PC-3 (cell line): ENCODE data around the gene POLR2H. TPM values are rescaled to one million over a fixed set of nuclear protein-coding genes. Genes with fewer than 3 reads are reported as not detected.

Experiments
- ATAC-seq: fragments of 200-7000 bp; cut with Tn5 transposase; 2 replicates; pipeline ENCODE4 v1.9.1; 2020; ENCODE audit warnings: mild to moderate bottlenecking, moderate library complexity
- BruUV-seq: library from RNA; stranded (reverse); fragments of 400-500 nt; replicated peaks from 2 replicates; lab custom pipeline; 2021; lab: Mats Ljungman, UMichigan
- CTCF ChIA-PET: fragments of 300-600 bp; sonication (Branson Sonifier 250); formaldehyde crosslinking; loops from one replicate; lab custom pipeline; 2022; ENCODE audit warnings: antibody characterized with exemption; lab: Charles Lee
- POLR2A ChIA-PET: fragments of 300-600 bp; sonication (Branson Sonifier 250); formaldehyde crosslinking; loops from one replicate; lab custom pipeline; 2022; ENCODE audit warnings: antibody characterized with exemption; ENCODE audit not compliant: unreplicated experiment; lab: Charles Lee
- DNase-seq: peaks from one replicate; pipeline ENCODE4 v3.0.0-alpha.2; 2015
- H2AFZ ChIP-seq: fragments of 300-600 bp; sonication (generic); 2 replicates; pipeline ENCODE4 v1.6.0; 2016; ENCODE audit warnings: antibody characterized with exemption, low read length
- H3F3A ChIP-seq: fragments of 300-600 bp; sonication (generic); one replicate; pipeline ENCODE4 v1.6.0; 2017; ENCODE audit warnings: antibody characterized with exemption, low read length, control low read depth, mild to moderate bottlenecking; ENCODE audit not compliant: unreplicated experiment
- H3K27ac ChIP-seq: fragments of 300-600 bp; sonication (generic); 2 replicates; pipeline ENCODE4 v1.5.1; 2016; ENCODE audit warnings: mild to moderate bottlenecking, low read length
- H3K27me3 ChIP-seq: fragments of 300-600 bp; sonication (generic); 2 replicates; pipeline ENCODE4 v1.6.1; 2016; ENCODE audit warnings: low read length, mixed read lengths
- H3K36me3 ChIP-seq: fragments of 300-600 bp; sonication (generic); 2 replicates; pipeline ENCODE4 v1.6.1; 2016; ENCODE audit warnings: low read depth, mixed run types, low read length, mixed read lengths
- H3K4me1 ChIP-seq: fragments of 300-600 bp; sonication (generic); 2 replicates; pipeline ENCODE4 v1.5.1; 2016; ENCODE audit warnings: low read length; ENCODE audit not compliant: insufficient read depth
- H3K4me2 ChIP-seq: fragments of 300-600 bp; sonication (generic); 2 replicates; pipeline ENCODE4 v1.6.0; 2016; ENCODE audit warnings: low read length
- H3K4me3 ChIP-seq: fragments of 300-600 bp; sonication (generic); 2 replicates; pipeline ENCODE4 v1.5.1; 2016; ENCODE audit warnings: mild to moderate bottlenecking, low read length, mixed read lengths
- H3K79me2 ChIP-seq: fragments of 300-600 bp; sonication (generic); 2 replicates; pipeline ENCODE4 v1.6.1; 2017; ENCODE audit warnings: low read length, mixed read lengths
- H3K9ac ChIP-seq: fragments of 300-600 bp; sonication (generic); 2 replicates; pipeline ENCODE4 v1.6.0; 2016; ENCODE audit warnings: mild to moderate bottlenecking, low read length
- H3K9me2 ChIP-seq: fragments of 300-600 bp; sonication (generic); replicated peaks from 2 replicates; pipeline ENCODE4 v1.6.1; 2016; ENCODE audit warnings: mixed run types, low read length, mixed read lengths
- H3K9me3 ChIP-seq: fragments of 300-600 bp; sonication (generic); 2 replicates; pipeline ENCODE4 v1.6.1; 2016; ENCODE audit warnings: low read length, mixed read lengths
- H4K20me1 ChIP-seq: fragments of 300-600 bp; sonication (generic); 2 replicates; pipeline ENCODE4 v1.6.1; 2016; ENCODE audit warnings: low read length, mixed read lengths
- CTCF ChIP-seq: fragments of 300-600 bp; sonication (generic); conservative IDR thresholded peaks from 2 replicates; pipeline ENCODE4 v1.5.1; 2017; ENCODE audit warnings: antibody characterized with exemption, low read depth, mild to moderate bottlenecking, low read length
- EZH2 ChIP-seq: fragments of 300-600 bp; sonication (generic); IDR thresholded peaks from one replicate; pipeline ENCODE4 v1.6.1; 2017; ENCODE audit warnings: antibody characterized with exemption, mild to moderate bottlenecking, low read length; ENCODE audit not compliant: unreplicated experiment
- EZH2phosphoT487 ChIP-seq: fragments of 300-600 bp; sonication (generic); IDR thresholded peaks from 2 replicates; pipeline ENCODE4 v1.6.1; 2018; ENCODE audit warnings: mild to moderate bottlenecking, antibody characterized with exemption, low read length, borderline replicate concordance
- intact Hi-C: fragments of 100-400 bp; cut with micrococcal nuclease; formaldehyde crosslinking; loops from 2 replicates; pipeline ENCODE4 v1.9.0; 2023
- total RNA-seq: library from RNA; depleted of rRNA; stranded (reverse); fragments of >200 nt; gene quantifications from 2 replicates; pipeline ENCODE4 v1.2.3, GENCODE V29; 2014

The POLR2H gene
- total RNA-seq, 1 experiment from 2014 or later = 193 TPM

DNA sequence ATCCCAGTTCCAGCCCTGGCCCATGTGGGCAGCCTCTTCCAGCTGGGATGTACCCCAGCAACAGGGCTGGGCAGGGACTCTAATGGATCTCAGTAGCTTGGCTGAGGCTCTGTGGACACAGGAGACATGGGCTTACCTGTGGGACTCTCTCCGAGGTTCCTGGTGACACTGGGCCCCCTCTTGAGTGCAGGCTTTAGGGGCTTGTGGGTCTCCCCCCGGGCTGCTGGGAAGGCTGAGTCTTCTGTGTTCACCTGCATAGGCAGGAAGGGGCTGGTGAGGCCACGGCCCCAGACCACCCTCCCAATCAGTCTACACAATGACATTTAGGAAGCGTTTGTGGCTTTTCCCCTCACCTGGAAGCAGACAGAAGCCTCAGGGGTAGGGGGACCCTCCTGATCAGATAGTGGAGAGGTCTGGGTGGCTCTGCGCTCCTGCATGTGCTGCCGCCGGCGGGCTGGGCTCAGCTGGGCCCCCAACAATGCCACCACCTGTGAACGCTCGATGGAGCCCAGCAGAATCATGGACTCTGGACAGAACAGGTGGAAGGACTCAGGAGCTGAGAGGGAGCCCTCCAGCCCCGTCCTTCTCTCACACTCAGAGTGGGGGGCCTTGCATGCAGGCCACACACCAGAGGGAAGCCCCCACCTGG is 8.5 kb upstream of the POLR2H start:
- Histone ChIP-seq H3K9me2 (no peaks in the 10 kb centered on the region), H3K79me2 (no peaks in the 10 kb centered on the region), H4K20me1 (no peaks in the 10 kb centered on the region), H3K27me3 (no peaks in the 10 kb centered on the region), H3K4me2 (no peak overlapping the region), H2AFZ (no peak overlapping the region), H3F3A (no peaks in the 10 kb centered on the region), H3K27ac (no peak overlapping the region), H3K9ac (no peak overlapping the region), H3K9me3 (no peaks in the 10 kb centered on the region), H3K4me1 (no peaks in the 10 kb centered on the region), H3K36me3 (peaks cover 9% of the 10 kb centered on the region; the same call in 1 of the 2 replicates), H3K4me3 (no peak overlapping the region)
- DNase-seq (no peak), ATAC-seq (no peak)
- BruUV-seq = no TSS peak
- intact Hi-C loops = no loop called here
- no peak for TF ChIP-seq CTCF
- no peak for TF ChIP-seq EZH2phosphoT487
- TF ChIP-seq EZH2 = no peak
- ChIA-PET CTCF (interaction anchor here (0.5 kb wide), 1 partner anchor 33 kb away, joined by 4 read pairs; no protein-coding TSS in a partner anchor), POLR2A (interaction anchor here (0.6 kb wide), 1 partner anchor 54 kb away, joined by 3 read pairs; no protein-coding TSS in a partner anchor)

DNA sequence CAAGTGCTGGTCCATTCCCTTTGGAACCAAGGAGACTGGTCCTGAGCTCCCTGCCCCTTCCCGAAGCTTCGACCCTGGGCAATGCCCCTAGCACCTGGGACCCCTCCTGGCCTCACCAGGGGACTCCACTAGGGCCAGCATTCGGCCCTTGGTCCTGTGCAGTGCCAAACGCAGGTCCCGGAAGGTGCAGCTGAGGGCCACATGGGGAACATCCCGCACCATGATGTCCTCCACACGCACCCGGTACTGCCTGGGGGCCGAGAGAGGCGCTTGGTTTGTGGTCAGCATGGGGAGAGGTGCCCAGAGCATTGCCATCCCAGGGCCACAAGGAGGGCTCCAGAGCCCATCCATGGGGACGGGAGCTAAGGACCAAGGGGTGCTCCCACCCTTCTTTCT is 8.0 kb upstream of the POLR2H start:
- no TSS peak for BruUV-seq
- no peak overlapping the region for H3K4me3 ChIP-seq
- H4K20me1 ChIP-seq = no peaks in the 10 kb centered on the region
- no peak for ATAC-seq
- ChIA-PET CTCF (no interaction called here), POLR2A (interaction anchor here (0.6 kb wide), 1 partner anchor 54 kb away, joined by 3 read pairs; no protein-coding TSS in a partner anchor)
- no peak overlapping the region for H3K27ac ChIP-seq
- no peaks in the 10 kb centered on the region for H3K9me3 ChIP-seq
- DNase-seq = no peak
- no peaks in the 10 kb centered on the region for H3K4me1 ChIP-seq
- no peak for TF ChIP-seq EZH2phosphoT487
- TF ChIP-seq CTCF = no peak
- no peak for TF ChIP-seq EZH2
- no peaks in the 10 kb centered on the region for H3K79me2 ChIP-seq
- H2AFZ ChIP-seq = no peak overlapping the region
- peaks cover 9% of the 10 kb centered on the region; the same call in 1 of the 2 replicates for H3K36me3 ChIP-seq
- H3K27me3 ChIP-seq = no peaks in the 10 kb centered on the region
- H3K9me2 ChIP-seq = no peaks in the 10 kb centered on the region
- H3K9ac ChIP-seq = no peak overlapping the region
- intact Hi-C loops = no loop called here
- H3F3A ChIP-seq = no peaks in the 10 kb centered on the region
- no peak overlapping the region for H3K4me2 ChIP-seq

DNA sequence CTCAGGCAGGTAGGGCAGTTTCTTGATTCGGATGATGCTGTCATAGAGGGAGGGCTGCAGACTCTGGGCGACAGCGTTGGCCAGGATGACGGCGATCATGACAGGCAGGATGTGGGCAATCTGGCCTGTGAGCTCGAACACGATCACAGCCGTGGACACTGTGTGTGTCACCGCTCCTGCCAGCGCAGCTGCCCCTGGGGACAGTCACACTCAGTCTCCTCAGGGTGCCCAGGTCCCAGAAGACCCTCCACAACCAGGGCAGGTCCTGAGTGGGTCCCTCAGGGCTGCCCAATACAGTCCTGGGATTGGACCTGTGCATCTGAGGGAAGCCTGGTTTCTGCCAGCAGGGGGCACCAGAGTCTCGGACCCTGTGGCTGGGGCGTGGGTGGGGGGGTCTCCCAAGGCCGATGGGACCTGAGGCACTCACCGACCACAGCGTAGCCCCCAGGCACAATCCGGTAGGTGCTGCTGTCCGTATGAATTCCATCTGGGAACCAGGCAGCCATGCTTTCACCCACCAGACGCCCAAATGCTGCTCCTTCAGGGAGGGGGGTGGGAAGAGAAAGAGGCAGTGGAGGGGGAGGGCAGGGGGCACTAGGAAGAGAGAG is 7.3 kb upstream of the POLR2H start:
- peaks cover 9% of the 10 kb centered on the region; the same call in 1 of the 2 replicates for H3K36me3 ChIP-seq
- intact Hi-C loops = no loop called here
- H3K4me1 ChIP-seq = no peaks in the 10 kb centered on the region
- no peak overlapping the region for H3K4me2 ChIP-seq
- no peaks in the 10 kb centered on the region for H3K27me3 ChIP-seq
- H3K9ac ChIP-seq = no peak overlapping the region
- TF ChIP-seq EZH2 (no peak), CTCF (peak; percentile 77), EZH2phosphoT487 (no peak)
- no peaks in the 10 kb centered on the region for H3K79me2 ChIP-seq
- H4K20me1 ChIP-seq = no peaks in the 10 kb centered on the region
- POLR2A ChIA-PET = no interaction called here
- peak; percentile 41 for DNase-seq
- H3K9me2 ChIP-seq = no peaks in the 10 kb centered on the region
- CTCF ChIA-PET = no interaction called here
- ATAC-seq = peak; percentile 86
- no peak overlapping the region for H3K27ac ChIP-seq
- no peak overlapping the region for H3K4me3 ChIP-seq
- no peaks in the 10 kb centered on the region for H3K9me3 ChIP-seq
- H2AFZ ChIP-seq = no peak overlapping the region
- BruUV-seq = no TSS peak
- H3F3A ChIP-seq = no peaks in the 10 kb centered on the region
